ENCODE data around the gene RAB5A.
"Not testable (repeated sequence)": the region's sequence is repeated elsewhere in the genome, so short reads cannot be mapped to it uniquely, and the experiment has no call there.

The RAB5A gene

DNA sequence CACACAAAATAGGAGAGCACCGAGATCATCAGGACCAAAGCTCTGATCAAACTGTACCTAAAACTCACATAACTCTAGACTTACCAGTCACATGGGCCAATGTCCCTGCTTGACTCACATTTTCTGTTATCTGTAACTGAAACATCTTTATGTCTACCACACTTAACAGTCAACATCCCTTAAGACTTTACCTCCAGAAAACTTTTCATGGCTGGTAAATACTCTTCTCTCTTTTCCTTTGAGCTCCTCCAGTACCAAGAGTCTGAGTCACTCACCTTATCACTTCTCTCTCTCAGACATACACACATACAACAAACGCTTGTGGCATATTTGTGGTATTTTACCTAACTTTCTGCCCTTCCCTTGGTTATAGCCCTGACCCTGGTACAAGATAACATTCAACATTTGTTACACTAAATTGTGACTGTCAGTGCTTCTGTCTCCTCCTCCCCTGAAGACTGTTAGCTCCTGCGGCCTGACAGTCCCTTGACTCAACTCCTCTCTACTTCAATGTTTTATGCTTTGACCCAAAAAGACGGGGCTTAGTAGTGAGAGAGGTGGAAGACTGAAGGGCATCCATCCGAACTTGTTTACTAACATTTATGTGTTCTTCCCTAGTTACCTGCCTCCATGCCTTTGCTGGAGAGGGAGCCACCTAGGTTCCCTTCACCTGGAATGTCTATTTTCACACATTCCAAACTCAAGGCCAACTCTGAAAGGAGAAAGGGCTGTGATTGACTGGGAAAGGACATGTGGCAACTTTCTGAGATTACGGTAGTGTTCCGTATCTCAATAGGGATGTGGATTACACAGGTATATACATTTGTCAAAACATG lies 9.2 kb upstream of the RAB5A start:
- no peak overlapping the region for H3K4me3 Mint-ChIP-seq
- no peaks in the 10 kb centered on the region for H3K9me3 Mint-ChIP-seq
- peaks cover 28% of the 10 kb centered on the region for H3K4me1 Mint-ChIP-seq
- peak overlapping the region; percentile 30 for H3K27ac Mint-ChIP-seq
- DNase-seq (ENCODE audit: low spot score in 2 of 2) = no peak
- peaks cover 5% of the 10 kb centered on the region for H3K36me3 Mint-ChIP-seq
- ATAC-seq = peak; percentile 95

DNA sequence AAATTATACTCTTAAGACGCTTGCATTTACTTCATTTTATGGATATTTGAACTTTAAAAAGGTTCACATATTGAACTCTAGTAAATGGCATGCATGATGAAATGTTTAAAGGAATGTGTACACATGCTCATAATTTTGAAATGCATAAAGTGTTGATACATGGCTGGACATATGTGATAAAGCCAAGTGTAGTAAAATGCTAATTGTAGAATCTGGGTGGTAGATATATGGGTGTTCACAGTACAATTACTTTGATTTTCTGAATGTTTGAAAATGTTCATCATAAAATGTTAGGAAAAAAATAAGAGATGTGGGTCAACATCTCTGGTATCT lies 8.6 kb upstream of the RAB5A start:
- no peak for DNase-seq (ENCODE audit: low spot score in 2 of 2)
- no peak overlapping the region for H3K4me3 Mint-ChIP-seq
- H3K27ac Mint-ChIP-seq = no peak overlapping the region
- peaks cover 5% of the 10 kb centered on the region for H3K36me3 Mint-ChIP-seq
- no peaks in the 10 kb centered on the region for H3K9me3 Mint-ChIP-seq
- no peak for ATAC-seq
- H3K4me1 Mint-ChIP-seq = peaks cover 23% of the 10 kb centered on the region

DNA sequence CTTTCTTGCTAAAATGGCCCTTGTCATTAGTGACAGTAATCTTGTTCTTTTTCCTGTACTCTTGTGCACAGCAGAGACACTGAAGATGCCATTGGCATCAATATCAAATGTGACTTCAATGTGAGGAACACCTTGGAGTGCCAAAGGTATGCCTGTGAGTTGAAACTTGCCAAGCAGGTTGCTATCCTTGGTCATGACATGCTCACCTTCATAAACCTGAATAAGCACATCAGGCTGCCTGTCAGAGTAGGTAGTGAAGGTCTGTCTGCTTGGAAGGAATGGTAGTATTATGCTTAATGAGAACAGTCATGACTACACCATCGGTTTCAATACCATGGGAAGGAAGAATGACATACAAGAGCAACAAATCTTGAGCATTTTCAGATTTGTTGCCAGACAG lies 6.3 kb upstream of the RAB5A start:
- ATAC-seq = no peak
- DNase-seq (ENCODE audit: low spot score in 2 of 2) = no peak
- Mint-ChIP-seq H3K9me3 (no peaks in the 10 kb centered on the region), H3K27ac (no peak overlapping the region), H3K4me3 (no peak overlapping the region), H3K4me1 (peaks cover 11% of the 10 kb centered on the region), H3K36me3 (peaks cover 5% of the 10 kb centered on the region)

DNA sequence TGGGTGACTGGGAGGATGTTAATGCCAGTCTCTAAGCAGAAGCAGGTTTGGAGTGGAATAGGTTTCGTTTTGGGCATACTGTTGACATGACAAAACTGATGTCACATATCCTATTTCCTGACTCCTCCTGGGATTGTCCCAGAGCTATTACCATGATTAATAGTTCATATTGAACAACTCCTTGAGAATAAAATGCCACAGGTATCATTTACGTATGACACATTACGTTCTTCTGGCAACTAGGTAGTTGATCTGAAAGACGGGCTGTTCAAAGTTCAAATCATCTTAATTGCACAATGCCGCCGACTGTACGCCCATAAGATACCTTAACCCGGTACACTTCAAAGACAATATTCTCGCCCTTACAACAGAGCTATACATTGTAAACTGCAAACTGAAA lies 1.4 kb upstream of the RAB5A start:
- DNase-seq (ENCODE audit: low spot score in 2 of 2) (no peak), ATAC-seq (no peak)
- Mint-ChIP-seq H3K4me1 (peaks cover 31% of the 10 kb centered on the region), H3K36me3 (peaks cover 40% of the 10 kb centered on the region), H3K27ac (no peak overlapping the region), H3K4me3 (peak overlapping the region; percentile 97), H3K9me3 (no peaks in the 10 kb centered on the region)

DNA sequence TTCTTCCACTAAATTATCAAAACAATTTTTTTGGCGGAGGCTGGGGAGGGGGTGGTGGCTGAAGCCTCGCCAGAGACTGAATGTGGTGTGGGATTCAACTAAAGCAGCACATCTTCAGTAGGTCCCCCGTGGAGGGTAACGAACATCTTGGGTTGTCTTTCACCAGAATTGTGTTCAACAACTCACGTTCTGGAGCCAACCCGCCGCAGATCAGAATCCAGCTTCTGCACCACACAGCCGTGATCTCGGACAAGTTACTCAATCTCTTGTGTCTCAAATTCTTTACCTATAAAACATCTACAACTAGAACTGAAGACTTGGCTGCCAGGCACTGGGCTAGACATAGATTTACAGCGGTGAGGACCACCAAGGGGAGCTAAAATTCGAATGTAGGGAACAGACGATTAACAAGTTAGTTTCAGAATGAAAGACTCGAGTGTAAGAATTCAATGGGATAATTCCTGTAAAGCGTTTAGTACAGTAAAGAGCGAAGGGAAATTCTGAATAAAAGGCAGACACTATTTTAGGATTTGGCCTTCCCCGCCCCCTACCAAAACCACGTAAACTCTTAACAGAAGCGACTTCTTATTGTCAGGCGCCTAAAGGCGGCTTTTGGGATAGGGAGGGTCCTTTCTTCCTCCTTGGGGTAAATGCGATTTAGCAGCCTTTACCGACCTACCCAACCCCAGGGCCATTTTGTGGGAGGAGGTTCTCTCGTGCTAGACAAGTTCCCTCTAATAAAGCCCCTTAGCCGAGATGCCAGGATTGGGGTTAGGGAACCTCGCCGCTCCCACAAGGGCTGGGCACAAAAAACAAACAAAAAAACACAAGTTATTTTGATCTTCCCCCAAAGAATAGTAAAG lies 697 bp upstream of the RAB5A start:
- Mint-ChIP-seq H3K9me3 (no peaks in the 10 kb centered on the region), H3K36me3 (peaks cover 47% of the 10 kb centered on the region), H3K27ac (peak overlapping the region; percentile 99), H3K4me3 (peak overlapping the region; percentile 97), H3K4me1 (peaks cover 36% of the 10 kb centered on the region)
- ATAC-seq (peak; percentile 1), DNase-seq (ENCODE audit: low spot score in 2 of 2) (no peak)

DNA sequence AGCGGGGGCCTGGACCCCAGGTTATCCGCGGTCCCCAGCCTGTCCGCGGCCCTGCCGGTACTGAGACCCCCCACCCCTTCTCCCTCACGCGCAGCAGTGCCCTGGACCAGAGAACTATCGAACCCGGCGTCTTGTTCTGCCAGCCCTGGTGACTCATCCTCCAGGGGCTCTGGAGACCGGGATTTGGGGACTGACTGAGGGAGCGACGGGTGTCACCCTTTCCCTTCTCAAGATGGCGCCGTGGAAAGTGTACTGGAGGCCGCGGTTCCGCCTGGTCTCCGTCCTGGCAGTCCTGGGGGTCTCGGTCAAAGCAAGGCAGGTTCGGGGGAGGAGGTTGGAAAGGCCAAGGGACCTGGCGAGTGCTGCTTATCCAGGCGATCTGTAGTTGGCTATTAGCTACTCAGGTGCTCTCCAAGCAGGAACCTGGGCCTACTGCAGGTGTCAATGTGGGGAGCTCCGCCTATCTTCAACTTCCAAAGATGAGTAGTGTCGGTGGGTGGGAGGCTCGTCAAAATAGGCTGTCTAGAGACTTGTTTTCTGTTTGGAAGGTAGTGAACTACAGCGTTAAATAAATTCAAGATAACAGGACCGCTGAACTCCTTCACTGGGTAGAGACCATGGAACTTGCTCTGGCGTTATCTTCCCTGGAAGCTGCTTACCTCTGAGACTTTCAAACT lies 790 bp downstream of the RAB5A start:
- H3K36me3 Mint-ChIP-seq = peaks cover 62% of the 10 kb centered on the region
- DNase-seq (ENCODE audit: low spot score in 2 of 2) = peak in 1 of 2 donors; percentile 85
- no peaks in the 10 kb centered on the region for H3K9me3 Mint-ChIP-seq
- H3K27ac Mint-ChIP-seq = peak overlapping the region; percentile 99
- peak; percentile 39 for ATAC-seq
- peaks cover 44% of the 10 kb centered on the region for H3K4me1 Mint-ChIP-seq
- H3K4me3 Mint-ChIP-seq = peak overlapping the region; percentile 97

DNA sequence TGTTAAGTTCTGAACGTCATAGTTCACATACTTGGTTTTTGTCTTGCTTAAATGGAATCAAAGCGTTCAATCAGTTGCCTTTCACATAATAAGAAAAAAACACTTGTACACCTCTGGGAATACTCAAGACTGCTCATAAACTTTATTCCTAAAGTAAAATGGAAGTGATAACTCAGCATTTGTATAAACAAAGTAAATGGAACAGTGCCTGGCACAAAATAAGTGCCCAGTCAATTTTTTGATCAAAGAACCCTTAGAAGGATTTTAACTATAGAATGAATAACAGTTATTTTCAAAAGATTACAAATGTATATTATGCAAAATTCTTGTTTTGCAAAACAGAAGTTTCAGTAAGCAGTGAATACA lies 1.3 kb downstream of the RAB5A start:
- no peak for DNase-seq (ENCODE audit: low spot score in 2 of 2)
- ATAC-seq = no peak
- Mint-ChIP-seq H3K4me3 (peak overlapping the region; percentile 97), H3K4me1 (peaks cover 44% of the 10 kb centered on the region), H3K27ac (peak overlapping the region; percentile 99), H3K9me3 (no peaks in the 10 kb centered on the region), H3K36me3 (peaks cover 67% of the 10 kb centered on the region)

DNA sequence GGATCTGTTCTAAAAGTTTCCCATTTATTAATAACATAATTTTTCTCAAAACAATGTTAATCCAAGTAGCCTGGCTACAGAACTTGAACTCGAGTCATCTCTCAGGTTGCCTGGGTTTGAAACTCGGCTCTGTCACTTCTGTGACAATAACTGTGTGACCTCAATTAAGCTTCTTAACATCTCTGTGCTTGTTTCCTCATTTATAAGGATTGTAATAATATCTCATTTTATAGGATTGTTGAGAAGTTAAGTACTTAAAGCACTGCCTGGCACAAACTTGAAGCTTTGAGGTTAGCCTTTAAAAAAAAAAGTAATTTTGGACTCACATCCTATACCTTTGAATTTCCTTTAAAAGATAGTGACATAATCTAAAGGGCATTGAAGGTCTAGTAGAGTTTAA lies 3.4 kb downstream of the RAB5A start:
- DNase-seq (ENCODE audit: low spot score in 2 of 2) = no peak
- H3K4me1 Mint-ChIP-seq = peaks cover 52% of the 10 kb centered on the region
- ATAC-seq = no peak
- no peaks in the 10 kb centered on the region for H3K9me3 Mint-ChIP-seq
- no peak overlapping the region for H3K27ac Mint-ChIP-seq
- H3K4me3 Mint-ChIP-seq = no peak overlapping the region
- H3K36me3 Mint-ChIP-seq = peaks cover 88% of the 10 kb centered on the region

DNA sequence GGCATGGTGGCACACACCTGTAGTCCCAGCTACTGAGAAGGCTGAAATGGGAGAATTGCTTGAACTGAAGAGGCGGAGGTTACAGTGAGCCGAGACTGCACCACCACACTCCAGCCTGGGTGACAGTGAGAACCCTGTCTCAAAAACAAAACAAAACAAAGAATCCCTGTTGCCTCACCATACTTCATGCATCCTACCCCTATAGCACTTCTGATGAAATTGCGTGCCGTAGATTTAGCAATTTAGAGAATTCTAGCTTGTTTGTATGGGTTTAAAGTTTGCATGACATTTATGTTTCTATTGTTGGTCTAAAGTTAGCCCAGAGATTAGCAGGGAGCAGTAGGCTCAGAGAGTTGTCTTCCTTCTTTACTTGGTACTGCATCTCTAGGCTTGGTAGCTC lies 7.8 kb downstream of the RAB5A start:
- DNase-seq (ENCODE audit: low spot score in 2 of 2) = no peak
- ATAC-seq = no peak
- peak overlapping the region; percentile 58 for H3K27ac Mint-ChIP-seq
- no peak overlapping the region for H3K4me3 Mint-ChIP-seq
- H3K9me3 Mint-ChIP-seq = no peaks in the 10 kb centered on the region
- H3K36me3 Mint-ChIP-seq = peaks cover 97% of the 10 kb centered on the region
- H3K4me1 Mint-ChIP-seq = peaks cover 29% of the 10 kb centered on the region

DNA sequence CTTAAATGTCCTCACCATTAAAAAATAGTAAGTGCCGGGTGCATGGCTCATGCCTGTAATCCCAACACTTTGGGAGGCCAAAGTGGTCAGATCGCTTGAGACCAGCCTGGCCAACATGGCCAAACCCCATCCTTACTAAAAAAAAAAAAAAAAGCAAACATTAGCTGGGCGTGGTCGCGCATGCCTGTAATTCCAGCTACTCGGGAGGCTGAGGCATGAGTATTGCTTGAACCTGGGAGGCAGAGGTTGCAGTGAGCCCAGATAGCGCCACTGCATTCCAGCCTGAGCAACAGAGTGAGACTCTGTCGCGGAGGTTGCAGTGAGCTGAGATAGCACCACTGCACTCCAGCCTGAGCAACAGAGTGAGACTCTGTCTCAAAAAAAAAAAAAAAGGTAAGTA lies 10.5 kb downstream of the RAB5A start:
- Mint-ChIP-seq H3K36me3 (peaks cover 89% of the 10 kb centered on the region), H3K4me1 (peaks cover 24% of the 10 kb centered on the region)
- not testable (repeated sequence) for H3K27ac Mint-ChIP-seq; ATAC-seq; DNase-seq (ENCODE audit: low spot score in 2 of 2); H3K4me3 Mint-ChIP-seq; H3K9me3 Mint-ChIP-seq

DNA sequence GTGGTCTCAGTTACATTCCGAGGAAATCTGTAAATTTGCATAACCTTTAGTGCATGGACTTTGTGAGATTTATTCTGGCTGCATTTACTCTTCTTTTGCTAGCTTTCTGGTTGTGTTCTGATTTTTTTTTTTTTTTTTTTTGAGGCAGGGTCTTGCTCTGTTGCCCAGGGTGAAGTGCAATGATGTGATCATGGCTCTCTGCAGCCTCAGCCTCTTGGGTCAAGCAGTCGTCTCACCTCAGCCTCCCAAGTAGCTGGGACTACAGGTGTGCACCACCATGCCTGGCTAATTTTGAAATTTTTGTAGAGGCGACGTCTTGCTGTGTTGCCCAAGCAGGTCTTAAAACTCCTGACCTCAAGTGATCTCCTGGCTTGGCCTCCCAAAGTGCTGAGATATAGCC lies 12.6 kb downstream of the RAB5A start:
- no peaks in the 10 kb centered on the region for H3K9me3 Mint-ChIP-seq
- no peak overlapping the region for H3K4me3 Mint-ChIP-seq
- peak overlapping the region; percentile 68 for H3K27ac Mint-ChIP-seq
- DNase-seq (ENCODE audit: low spot score in 2 of 2) (no peak), ATAC-seq (no peak)
- H3K4me1 Mint-ChIP-seq = peaks cover 42% of the 10 kb centered on the region
- H3K36me3 Mint-ChIP-seq = peaks cover 76% of the 10 kb centered on the region

DNA sequence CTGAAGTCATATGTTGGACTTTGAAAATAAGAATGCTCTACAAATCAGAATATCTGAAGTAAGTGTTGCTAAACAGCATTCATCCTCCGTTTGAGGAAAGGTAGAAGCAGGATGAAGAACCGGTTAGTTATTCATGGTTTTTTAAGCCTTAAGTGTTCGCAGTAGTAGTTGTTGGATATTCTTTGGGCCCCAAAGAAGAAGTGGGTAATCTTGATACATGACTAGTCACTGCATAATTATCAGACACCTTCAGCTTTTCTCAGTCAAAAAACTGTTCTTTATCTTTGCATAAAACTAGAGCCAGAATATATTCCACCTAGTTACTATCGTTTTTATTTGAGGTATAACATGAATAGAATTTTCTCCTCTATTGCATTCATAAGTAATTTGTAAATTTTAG lies 13.8 kb downstream of the RAB5A start:
- no peak overlapping the region for H3K27ac Mint-ChIP-seq

DNA sequence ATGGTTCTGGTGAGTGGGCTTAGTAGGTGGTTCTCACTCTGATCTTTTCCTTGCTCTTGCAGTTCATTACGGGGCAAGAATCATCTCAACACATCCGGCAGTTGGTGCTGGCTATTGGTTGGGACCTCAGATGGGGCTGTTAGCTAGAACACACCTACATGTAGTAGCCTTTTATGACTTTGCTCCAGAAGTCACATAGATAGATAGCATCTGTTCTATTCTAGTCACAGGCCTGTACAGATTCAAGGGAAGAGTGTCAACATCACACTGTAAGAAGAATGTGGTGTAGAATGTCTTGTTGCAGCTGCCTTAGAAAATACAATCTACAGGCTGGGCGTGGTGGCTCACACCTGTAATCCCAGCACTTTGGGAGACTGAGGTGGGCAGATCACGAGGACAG lies 15.1 kb downstream of the RAB5A start:
- Mint-ChIP-seq H3K27ac (peak overlapping the region; percentile 1), H3K9me3 (no peaks in the 10 kb centered on the region), H3K36me3 (peaks cover 56% of the 10 kb centered on the region), H3K4me1 (peaks cover 58% of the 10 kb centered on the region), H3K4me3 (no peak overlapping the region)
- no peak for DNase-seq (ENCODE audit: low spot score in 2 of 2)
- ATAC-seq = no peak

More for the DNA sequence above, 13.8 kb downstream of the RAB5A start:
- Mint-ChIP-seq H3K4me3 (no peak overlapping the region), H3K36me3 (peaks cover 69% of the 10 kb centered on the region), H3K4me1 (peaks cover 45% of the 10 kb centered on the region), H3K9me3 (no peaks in the 10 kb centered on the region)
- no peak for DNase-seq (ENCODE audit: low spot score in 2 of 2)
- ATAC-seq = no peak

DNA sequence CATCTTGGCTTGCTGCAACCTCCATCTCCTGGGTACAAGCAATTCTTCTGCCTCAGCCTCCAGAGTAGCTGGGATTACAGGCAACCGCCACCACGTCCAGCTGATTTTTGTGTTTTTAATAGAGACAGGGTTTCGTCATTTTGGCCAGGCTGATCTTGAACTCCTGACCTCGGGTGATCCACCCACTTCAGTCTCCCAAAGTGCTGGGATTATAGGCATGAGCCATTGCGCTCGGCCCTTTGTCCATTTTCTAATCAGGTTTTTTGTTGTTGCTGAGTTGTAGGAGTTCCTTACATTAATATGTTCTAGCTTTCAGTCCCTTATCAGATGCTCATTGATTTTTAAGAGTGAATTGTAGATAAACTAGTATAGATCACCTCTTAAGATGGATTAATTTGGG lies 20.3 kb downstream of the RAB5A start:
- peaks cover 57% of the 10 kb centered on the region for H3K36me3 Mint-ChIP-seq
- H3K4me1 Mint-ChIP-seq = peaks cover 68% of the 10 kb centered on the region
- no peaks in the 10 kb centered on the region for H3K9me3 Mint-ChIP-seq
- ATAC-seq (no peak), DNase-seq (ENCODE audit: low spot score in 2 of 2) (no peak)
- H3K4me3 Mint-ChIP-seq = no peak overlapping the region
- H3K27ac Mint-ChIP-seq = no peak overlapping the region

DNA sequence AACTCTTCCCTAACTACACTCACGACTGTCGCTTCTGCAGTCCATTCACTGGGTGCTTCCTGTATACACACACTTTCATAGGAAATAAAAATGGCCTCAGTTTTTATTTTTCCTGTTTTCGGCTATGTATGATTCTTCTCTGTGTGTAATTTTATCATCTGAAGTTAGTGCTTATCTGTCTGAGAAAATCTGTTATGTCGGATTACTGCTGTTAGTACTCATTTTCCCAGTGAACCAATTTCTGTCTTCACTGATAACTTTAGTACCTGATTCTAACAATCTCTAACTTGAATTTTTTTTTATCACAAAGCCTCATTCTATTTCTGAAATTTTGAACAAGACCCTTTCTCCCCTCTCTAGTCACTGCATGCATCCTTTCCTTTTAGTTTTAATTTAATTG lies 20.9 kb downstream of the RAB5A start:
- Mint-ChIP-seq H3K4me3 (no peak overlapping the region), H3K4me1 (peaks cover 63% of the 10 kb centered on the region), H3K36me3 (peaks cover 59% of the 10 kb centered on the region), H3K9me3 (no peaks in the 10 kb centered on the region), H3K27ac (peak overlapping the region; percentile 21)
- ATAC-seq = no peak
- no peak for DNase-seq (ENCODE audit: low spot score in 2 of 2)

All from stimulated activated effector memory CD8-positive, alpha-beta T cell treated with anti-CD3 and anti-CD28 coated beads, Interleukin-12 subunit alpha, Interleukin-12 subunit beta, amount 100 ng/mL, for 72 hours (primary cell).